HG02943 (cell line): ENCODE results near the gene CR1L.
"Not testable (repeated sequence)": the region's sequence is repeated elsewhere in the genome, so short reads cannot be mapped to it uniquely, and the experiment has no call there.

Source experiments
- ATAC-seq: cut with Tn5 transposase; IDR thresholded peaks from one replicate; pipeline ENCODE4 v1.9.1; 2021; ENCODE audit warnings: mild to moderate bottlenecking, low read depth, moderate library complexity; ENCODE audit not compliant: unreplicated experiment

The CR1L gene

DNA sequence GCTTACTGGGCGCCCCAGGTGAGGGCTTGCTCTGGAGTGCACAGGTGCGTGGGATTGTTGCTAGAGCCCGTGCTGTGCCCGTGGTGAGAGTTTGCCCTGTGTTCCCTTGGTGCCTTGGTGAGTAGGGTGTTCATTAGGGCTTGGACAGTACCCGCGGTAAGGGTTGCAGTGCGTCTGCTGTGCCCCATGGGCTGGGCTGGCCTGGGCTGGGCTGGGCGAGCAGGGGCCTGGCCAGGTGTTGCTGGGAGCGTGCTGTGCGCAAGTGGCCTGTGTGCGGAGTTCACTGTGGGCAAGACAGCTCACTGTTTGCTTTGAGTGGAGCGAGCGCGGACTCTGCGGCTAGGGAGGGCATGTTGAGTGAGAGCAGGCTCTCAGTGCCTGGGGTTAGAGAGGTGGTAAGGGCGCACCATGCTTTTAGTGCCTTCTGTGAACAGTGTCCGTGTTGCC is 725 bp downstream of the CR1L start:
- no peak for ATAC-seq

DNA sequence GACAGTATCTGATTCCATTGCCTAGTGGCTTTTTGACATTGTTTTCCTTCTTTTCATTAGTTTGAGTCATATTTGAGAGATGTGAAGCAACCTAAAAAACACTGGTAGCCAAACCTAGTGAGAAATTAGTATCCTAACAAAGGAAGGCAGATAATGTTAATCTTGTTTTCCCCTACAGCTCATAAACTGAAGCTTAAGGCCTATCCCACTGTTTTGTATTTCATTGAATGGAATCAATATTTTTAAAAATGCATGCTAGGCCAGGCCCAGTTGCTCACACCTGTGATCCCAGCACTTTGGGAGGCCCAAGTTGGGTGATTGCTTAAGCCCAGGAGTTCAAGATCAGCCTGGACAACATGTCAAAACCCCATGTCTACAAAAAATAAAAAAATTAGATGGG is 1.2 kb downstream of the CR1L start:
- ATAC-seq = no peak

DNA sequence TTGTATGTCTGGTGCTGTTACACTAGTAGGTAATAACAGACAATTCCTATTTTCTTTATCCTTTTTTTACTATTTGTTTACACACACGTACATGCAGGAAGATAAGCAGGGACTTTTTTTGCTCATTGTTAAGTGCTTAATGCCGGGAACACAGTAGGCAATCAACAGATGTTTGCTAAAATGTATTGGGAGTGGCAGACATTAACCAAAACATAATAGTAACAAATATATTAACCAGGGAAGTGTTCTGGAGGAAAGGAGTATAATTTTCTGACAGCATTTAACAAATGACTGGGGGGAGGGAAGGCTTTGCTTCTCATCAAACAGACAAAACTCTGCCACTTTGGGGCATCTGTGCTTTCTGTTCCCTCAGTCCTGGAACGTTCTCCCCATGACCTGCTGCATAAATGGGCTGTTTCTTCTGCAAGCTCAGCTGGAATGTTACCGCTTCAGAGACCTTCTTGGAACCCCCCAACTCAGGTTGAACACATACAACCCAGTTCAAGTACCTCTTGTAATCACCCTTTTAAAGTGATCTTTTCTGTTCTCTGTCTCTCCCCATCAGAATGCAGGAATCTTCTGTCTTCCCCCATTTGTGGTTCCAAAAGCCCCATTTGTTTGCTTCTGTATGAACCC is 2.1 kb downstream of the CR1L start:
- no peak for ATAC-seq

DNA sequence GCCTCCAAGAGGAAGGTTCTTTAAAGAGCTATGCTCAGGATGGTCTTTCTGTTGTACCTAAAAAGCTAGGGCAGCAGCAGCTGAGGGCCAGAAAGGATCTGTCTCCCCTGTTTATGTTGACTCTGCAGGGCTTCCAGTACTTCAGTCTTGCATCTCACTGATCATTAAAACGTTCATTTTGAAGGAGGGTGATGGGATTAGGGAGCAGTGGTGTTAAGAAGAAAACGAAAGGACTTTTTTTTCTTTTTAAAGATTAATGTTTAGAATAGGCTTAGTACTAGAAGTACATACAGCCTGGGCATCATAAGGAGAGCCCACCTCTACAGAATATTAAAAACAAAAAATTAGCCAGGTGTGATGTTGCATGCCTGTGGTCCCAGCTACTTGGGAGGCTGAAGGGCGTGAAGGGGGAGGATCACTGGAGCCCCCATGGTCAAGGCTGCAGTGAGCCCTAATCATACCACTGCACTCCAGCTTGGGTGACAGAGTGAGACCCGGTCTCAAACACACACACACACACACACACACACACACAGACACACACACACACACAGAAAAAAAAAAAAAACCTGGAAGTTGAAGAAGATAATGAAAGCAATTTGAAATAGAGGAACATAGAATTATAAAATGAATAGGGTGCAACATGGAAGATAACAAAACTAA is 2.9 kb downstream of the CR1L start:
- ATAC-seq = no peak

DNA sequence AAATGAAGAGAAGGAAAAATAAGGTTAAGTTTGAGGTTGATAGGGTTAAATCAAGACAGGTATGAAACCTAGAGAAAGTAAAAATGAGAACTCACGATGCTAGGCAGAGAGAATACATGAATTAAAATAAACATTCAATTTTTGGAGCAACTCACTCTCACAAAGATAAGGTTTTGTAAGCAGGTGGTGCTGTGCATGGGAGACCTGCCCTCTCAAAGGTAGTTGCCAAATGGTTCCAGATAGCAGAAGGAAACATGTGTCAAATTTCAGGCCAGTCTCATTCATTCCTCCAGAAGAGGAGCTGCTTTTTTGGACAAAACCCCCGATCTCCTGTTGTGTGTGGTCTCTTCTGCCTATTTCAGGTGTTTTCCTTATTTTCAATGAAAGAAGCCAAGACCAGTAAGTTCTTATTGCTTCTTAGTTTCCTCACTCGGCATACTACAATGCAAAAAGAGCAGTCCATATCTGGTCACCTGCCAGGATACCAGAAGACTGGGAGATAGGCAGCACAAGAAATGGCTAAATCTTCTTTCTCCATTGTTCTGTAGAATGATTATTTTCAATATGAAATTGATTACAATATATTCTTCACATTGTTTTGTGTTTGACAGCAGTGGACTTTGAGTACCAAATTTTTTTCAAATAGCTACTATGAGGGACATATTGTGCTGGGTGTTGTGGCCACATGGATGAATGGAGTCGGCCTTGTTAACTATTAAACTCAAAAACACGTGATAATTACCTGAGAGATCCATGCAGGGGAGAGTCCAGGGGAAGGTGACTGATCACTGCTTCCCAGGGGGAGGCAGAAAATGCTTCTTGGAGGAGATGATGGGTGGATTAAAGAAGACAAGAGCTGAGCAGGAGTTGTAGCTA is 3.6 kb downstream of the CR1L start:
- no peak for ATAC-seq

DNA sequence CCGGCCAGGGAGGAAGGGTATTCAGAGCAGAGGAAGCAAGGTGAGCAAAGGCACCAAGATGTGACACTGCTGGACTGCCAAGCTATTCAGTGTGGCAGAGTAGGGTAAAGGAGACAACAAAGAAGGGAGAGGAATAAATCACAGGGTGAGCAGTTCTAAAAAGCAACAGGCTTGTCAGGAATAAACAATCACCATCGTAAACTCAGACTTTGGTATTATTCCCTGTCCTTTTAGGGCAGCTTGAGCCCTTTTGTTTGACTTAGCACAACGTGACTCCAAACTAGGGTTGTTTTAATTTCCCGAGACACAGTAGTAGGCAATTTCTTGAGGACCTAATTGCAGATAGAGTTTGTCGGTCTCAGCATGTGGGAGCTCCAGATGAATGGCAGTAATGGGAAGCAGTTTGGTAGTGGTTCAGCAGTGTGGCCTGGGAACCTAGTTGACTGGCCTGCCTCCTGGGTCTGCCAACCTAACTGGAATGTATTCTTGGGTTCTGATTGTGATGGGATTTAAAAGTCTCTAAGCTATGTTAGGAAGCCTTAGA is 4.3 kb downstream of the CR1L start:
- ATAC-seq = no peak

DNA sequence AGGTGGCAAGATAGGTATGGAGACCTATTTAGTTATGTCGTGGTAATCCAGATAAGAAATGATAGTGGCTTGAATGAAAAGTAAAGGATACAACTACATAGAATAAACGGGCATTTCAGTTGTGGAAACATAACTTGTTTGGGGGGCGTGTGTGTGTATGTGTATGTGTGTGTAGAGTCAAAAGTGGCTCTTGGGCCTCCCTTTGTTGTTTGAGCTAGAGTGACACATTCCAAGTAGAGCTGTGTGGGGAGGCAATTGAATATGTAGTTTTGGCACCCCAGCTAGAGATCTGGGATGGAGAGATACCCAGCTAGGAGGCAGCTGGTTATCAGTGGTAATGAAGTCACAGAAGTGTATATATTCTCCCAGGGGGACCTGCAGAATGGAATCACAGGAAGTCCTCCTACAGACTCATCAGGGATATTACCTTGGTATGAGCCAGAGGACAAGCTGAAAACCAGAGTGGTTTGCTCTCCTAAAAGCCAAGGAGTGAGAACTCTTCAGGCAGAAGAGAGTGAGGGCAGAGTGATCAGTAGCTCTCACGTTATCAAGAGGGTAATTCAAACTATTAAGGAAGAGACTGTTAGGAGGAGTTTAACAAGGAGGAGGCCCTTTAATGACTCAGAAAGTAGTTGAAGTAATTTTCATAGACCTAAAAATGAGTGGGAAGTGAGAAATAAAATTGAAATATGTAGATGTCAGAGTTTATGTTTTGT is 5.1 kb downstream of the CR1L start:
- no peak for ATAC-seq

DNA sequence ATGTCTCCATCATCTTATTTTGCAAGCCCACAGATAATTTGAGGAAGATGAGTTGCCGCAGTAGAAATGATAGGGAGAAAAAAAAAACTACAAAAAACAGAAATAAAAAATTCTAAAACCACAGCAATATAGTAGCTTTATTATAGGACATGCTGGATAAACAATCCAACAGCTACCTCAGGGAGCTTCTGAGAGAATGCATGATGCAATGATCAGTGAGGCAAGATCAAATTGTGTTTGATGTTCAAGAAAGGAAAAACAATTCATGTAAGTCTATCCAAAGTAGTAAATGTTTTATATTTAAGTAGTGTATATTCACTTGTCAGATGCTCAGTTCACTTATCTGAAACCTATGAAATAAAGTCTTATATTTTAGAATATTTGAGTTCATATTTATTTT is 6.7 kb downstream of the CR1L start:
- ATAC-seq = no peak

DNA sequence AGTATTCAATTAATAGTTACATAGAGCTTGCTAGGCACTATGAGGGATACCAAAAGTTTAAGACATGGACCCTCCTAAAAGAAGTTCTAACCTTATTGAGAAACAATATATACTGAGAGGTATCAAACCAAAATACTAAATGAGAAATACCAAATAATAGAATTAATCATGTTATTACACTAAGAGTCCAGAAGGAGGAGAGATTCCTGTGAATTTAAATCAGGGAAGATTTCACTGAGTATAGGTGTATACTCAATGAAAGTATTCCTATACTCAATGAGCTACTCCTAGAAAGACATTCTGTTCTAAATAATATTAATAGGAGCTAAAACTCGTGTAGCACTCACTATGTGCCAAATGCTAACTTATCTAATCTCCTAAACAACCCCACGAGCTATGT is 9.4 kb downstream of the CR1L start:
- ATAC-seq = no peak

DNA sequence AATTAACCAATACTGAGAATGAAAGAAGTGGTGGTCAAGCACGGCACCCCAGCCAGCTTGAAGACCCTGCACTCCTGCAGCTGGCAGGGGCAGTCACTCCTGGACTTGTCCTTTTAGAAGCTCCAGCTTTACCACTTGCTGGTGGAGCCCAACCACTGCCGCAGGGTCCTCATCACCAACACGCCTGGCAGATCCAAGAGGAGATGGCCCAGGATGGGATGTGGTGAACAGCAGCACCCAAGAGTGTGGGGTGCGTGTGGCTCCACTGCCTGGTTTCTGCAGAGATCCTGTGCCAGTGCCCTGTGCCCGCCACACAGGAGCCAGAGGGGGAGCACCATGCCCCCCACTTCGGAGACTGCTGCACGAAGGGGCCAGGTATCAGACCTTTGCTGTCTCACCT is 13.5 kb downstream of the CR1L start:
- no peak for ATAC-seq

DNA sequence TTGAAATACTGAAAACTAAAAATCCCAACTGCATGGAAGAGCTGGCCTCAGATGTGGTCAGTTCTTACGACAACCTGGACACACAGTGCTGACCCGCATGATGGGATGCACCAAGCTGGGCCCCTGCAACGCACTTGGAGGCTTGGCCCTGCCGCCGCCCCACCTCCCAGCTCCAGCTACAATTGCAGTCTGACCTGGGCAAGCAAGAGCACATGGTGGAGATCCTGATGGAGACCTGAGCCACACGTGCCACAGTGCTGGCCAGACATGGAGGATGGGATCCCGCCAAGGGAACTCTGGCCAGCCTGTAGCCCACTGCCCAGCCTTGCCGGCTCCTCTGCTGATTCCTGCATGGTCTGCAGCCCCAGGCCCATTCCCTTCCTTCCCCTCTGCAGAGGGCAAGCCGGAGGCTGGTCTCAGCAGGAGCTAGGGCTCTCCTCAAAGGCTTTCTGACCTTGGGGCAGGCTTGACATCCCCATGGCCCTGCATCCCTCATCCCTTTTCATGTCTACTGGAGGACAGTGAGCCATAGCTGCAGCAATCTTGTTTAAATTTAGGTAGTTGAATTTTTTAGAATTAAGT is 14.1 kb downstream of the CR1L start:
- ATAC-seq = no peak

DNA sequence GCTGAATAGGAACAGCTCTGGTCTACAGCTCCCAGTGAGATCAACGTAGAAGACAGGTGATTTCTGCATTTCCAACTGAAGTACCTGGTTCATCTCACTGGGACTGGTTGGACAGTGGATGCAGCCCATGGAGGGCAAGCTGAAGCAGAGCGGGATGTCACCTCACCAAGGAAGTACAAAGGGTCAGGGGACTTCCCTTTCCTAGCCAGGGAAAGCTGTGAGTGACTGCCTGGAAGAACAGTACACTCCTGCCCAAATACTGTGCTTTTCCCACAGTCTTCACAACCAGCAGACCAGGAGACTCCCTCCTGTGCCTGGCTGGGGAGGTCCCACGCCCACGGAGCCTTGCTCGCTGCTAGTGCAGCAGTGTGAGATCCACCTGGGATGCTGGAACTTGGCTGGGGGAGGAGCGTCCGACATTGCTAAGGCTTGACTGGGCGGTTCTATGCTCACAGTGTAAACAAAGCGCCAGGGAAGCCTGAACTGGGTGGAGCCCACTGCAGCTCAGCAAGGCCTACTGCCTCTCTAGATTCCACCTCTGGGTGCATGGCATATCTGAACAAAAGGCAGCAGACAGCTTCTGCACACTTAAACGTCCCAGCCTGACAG is 14.7 kb downstream of the CR1L start:
- no peak for ATAC-seq

DNA sequence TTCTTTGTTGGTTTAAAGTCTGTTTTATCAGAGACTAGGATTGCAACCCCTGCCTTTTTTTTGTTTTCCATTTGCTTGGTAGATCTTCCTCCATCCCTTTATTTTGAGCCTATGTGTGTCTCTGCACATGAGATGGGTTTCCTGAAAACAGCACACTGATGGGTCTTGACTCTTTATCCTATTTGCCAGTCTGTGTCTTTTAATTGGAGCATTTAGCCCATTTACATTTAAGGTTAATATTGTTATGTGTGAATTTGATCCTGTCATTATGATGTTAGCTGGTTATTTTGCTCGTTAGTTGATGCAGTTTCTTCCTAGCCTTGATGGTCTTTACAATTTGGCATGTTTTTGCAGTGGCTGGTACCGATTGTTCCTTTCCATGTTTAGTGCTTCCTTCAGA is 16.5 kb downstream of the CR1L start:
- not testable (repeated sequence) for ATAC-seq

DNA sequence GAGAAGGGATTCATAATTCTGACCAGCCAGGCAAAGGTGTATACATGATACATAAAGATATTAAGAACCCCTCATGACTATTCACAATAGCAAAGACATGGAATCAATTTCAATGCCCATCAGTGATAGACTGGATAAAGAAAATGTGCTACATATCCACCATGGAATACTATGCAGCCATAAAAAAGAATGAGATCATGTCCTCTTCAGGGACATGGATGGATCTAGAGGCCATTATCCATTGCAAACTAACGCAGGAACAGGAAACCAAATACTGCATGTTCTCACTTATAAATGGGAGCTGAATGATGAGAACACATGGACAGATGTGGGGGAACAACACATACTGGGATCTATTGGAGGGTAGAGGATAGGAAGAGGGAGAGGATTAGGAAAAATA is 21.4 kb downstream of the CR1L start:
- no peak for ATAC-seq

DNA sequence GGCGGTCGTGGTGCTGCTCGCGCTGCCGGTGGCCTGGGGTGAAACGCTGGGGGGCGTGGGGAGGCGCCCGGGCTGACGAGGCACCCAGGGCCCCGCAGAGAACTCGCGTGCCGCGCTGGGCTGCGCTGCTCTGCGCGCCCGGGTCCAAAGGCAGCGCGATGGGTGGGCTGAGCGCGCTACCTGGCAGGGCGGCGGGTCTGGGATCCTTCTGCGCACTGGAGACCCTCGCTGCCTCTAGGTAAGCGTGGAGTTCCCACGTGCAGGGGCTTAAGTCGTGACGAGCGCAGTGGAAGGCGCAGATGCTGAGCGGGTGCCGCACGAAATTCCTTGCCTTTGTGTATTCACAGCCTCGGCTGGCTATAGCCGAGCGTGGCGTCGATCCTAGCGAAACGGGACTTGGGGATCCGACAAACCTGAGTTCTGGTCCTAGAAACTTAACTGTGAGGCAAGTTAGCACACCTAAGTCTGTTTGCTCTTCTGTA is 24.6 kb downstream of the CR1L start:
- no peak for ATAC-seq

DNA sequence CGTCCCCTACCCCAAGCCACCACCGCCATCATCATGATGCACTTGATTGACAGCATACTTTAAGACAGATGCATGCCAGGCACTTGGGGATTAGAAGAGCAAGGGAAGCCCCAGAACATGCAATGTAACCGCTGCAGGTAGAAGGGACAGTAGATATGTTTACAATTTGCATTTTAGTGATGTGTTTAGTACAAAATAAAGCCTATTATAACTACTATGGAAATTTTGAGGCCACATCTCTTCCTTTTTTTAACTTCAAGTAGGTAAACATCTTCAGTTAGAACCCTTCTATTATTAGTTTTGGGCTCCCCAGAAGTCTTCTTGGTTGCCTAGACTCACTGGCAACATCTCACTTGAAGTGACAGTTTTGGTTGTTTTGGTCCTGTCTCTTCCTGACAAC is 25.3 kb downstream of the CR1L start:
- ATAC-seq = no peak

DNA sequence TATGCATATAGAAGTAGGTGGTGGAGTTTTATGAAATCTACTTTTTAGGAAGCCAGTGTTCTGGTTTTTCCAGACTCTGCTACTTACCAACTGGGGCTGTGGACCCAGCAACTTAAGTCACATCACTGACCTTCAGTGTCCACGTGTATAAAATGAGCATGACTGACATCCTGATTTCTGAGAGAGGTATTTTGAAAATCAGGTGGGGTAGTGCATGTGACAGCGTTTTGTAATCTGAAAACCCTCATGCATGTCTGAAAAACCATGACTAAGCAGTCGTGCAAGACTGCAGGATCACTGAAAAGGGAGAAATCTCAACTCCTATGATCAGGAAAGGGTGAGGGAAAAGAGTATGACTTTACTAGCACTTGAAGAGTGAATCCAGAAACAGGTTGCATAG is 26.1 kb downstream of the CR1L start:
- ATAC-seq = no peak

DNA sequence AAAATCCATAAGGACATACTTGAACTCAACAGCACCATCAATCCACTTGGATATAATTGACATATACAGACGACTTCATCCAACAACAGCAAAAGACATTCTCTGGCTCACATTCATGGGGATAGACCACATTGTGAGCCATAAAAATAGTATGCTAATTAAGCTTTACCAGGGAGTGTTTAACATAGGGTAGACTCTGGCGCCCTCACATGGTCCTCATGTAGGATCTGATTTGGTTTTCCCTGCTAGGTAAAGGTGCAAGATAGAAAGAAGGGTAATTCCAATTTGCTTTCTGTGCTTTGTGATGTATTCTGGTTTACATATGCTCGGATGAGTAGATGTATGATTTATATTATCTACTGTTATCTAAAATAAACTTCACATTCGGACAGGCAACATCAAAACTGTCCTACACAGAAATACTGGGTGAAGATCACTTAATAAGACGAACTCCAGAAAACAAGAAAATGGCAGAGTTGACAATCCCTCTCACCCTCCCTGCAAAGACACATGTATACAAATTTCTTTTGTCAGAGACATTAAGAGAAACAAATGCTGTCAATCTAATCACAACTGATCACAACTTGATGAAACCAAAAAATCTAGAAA is 27.7 kb downstream of the CR1L start:
- ATAC-seq = no peak

DNA sequence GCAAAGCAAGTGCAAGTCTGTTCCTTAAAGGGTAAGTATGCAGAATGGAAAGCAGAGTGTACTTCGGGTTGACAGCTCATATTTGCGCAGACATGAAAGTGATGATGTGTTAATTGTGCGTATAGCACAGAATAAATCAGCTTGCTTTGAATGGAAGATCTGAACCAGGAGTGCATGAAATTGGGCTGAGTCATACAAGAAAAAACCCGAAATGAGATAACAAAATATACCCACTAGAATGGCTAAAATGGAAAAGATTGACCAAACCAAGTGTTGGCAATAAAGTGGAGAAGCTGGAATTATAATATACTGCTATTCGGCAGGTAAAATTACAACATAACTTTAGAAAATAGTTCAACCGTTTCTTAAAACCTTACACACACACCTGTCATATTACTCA is 28.5 kb downstream of the CR1L start:
- no peak for ATAC-seq
